ENCODE measurements around the gene L1CAM. TPM values are rescaled to one million over a fixed set of nuclear protein-coding genes. Genes with fewer than 3 reads are reported as not detected.

Gene L1CAM
- total and polyA plus RNA-seq, 2 donors (not counting 1 experiment from before 2014, with no cell fraction given) = 9.4 to 19.9 TPM

DNA sequence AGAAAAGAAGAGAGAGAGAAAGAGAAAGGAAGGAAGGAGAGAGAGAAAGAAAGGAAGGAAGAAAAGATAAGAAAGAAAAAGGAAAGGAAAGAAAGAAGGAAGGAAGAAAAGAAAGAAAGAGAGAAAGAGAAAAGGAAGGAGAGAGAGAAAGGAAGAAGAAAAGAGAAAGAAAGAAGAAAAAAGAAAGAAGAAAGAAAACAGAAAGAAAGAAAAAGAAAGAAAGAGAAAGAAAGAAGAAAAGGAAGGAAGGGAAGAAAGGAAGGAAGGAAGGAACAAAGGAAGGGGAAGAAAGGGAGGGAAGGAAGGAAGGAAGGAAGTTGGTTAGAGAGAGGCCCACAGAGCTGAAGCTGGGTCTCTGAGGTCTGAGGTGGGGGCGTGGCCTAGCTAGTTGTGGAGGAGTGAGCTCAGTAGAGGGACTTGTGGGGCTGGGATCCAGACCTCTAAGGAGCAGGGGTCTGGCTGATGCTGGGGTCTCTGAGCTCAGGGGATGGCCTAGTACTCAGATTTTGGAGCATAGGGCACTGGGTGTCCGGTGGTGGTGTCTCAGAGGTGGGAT is 28.5 kb downstream of the L1CAM start:
- no peak for DNase-seq
- Mint-ChIP-seq H3K4me1 (no peaks in the 10 kb centered on the region), H3K27me3 (peaks cover 3% of the 10 kb centered on the region), H3K9me3 (ENCODE audit: insufficient read depth) (no peaks in the 10 kb centered on the region), H3K4me3 (no peak overlapping the region), H3K27ac (no peak overlapping the region)
- no CpG with 5 or more reads among the region's 2 CpGs for WGBS (ENCODE audit: insufficient coverage)
- ChIA-PET CTCF (no interaction called here), POLR2A (no interaction called here)
- H3K27me3 ChIP-seq (replicated peaks in 1 of 4; ENCODE audit: control extremely low read depth in 1 of 4, control insufficient read depth in 3 of 4, insufficient read depth in 4 of 4, low read length in 3 of 4) = peaks cover 0 to 3% (median 0%) of the 10 kb centered on the region in 4 experiments
- no peak for ATAC-seq (ENCODE audit: low read depth)
- no peak overlapping the region for H3K27ac ChIP-seq (ENCODE audit: low read length in 2 of 2)
- intact Hi-C loops (cut with micrococcal nuclease) = no loop called here
- no peaks in the 10 kb centered on the region for H3K9me3 ChIP-seq (ENCODE audit: control extremely low read depth in 1 of 3, control insufficient read depth in 2 of 3, insufficient read depth in 1 of 3, low read length in 2 of 3)
- H2AFZ ChIP-seq (ENCODE audit: insufficient read depth, low read depth, low read length, poor library complexity, severe bottlenecking) = no peak overlapping the region
- no peaks in the 10 kb centered on the region for H3K79me2 ChIP-seq (ENCODE audit: control insufficient read depth, insufficient read depth, low read length)
- H3K4me2 ChIP-seq (replicated peaks; ENCODE audit: low read depth, low read length, poor library complexity, severe bottlenecking) = no peak overlapping the region
- H3K4me1 ChIP-seq (ENCODE audit: control insufficient read depth in 2 of 2, insufficient read depth in 2 of 2, low read length in 2 of 2) = no peaks in the 10 kb centered on the region
- no peaks in the 10 kb centered on the region for H3K36me3 ChIP-seq (replicated peaks in 1 of 2; ENCODE audit: control extremely low read depth in 1 of 2, control insufficient read depth in 1 of 2, extremely low read depth in 1 of 2, insufficient read depth in 2 of 2, low read length in 1 of 2)
- H3K9ac ChIP-seq (ENCODE audit: low read length) = no peak overlapping the region
- H4K20me1 ChIP-seq (ENCODE audit: control insufficient read depth, insufficient read depth, low read length, poor library complexity, severe bottlenecking) = no peaks in the 10 kb centered on the region
- H3K4me3 ChIP-seq (ENCODE audit: control extremely low read depth in 1 of 5, extremely low read depth in 1 of 5, insufficient read depth in 1 of 5, low read depth in 2 of 5, low read length in 4 of 5) = no peak overlapping the region
- no peak for TF ChIP-seq EZH2 (IDR thresholded peaks at IDR 0.05; ENCODE audit: borderline replicate concordance, insufficient read depth, low read depth, low read length, poor library complexity, severe bottlenecking)
- TF ChIP-seq, protein P1, sequence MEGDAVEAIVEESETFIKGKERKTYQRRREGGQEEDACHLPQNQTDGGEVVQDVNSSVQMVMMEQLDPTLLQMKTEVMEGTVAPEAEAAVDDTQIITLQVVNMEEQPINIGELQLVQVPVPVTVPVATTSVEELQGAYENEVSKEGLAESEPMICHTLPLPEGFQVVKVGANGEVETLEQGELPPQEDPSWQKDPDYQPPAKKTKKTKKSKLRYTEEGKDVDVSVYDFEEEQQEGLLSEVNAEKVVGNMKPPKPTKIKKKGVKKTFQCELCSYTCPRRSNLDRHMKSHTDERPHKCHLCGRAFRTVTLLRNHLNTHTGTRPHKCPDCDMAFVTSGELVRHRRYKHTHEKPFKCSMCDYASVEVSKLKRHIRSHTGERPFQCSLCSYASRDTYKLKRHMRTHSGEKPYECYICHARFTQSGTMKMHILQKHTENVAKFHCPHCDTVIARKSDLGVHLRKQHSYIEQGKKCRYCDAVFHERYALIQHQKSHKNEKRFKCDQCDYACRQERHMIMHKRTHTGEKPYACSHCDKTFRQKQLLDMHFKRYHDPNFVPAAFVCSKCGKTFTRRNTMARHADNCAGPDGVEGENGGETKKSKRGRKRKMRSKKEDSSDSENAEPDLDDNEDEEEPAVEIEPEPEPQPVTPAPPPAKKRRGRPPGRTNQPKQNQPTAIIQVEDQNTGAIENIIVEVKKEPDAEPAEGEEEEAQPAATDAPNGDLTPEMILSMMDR (IDR thresholded peaks at IDR 0.05) = peak; percentile 26

GRCh38 chrX:153854702-153855101 is 31.3 kb downstream of the L1CAM start:
- Histone ChIP-seq H3K4me3 (ENCODE audit: control extremely low read depth in 1 of 5, extremely low read depth in 1 of 5, insufficient read depth in 1 of 5, low read depth in 2 of 5, low read length in 4 of 5) (no peak overlapping the region), H3K79me2 (ENCODE audit: control insufficient read depth, insufficient read depth, low read length) (no peaks in the 10 kb centered on the region), H3K4me1 (ENCODE audit: control insufficient read depth in 2 of 2, insufficient read depth in 2 of 2, low read length in 2 of 2) (no peaks in the 10 kb centered on the region), H3K36me3 (replicated peaks in 1 of 2; ENCODE audit: control extremely low read depth in 1 of 2, control insufficient read depth in 1 of 2, extremely low read depth in 1 of 2, insufficient read depth in 2 of 2, low read length in 1 of 2) (no peaks in the 10 kb centered on the region), H3K4me2 (replicated peaks; ENCODE audit: low read depth, low read length, poor library complexity, severe bottlenecking) (no peak overlapping the region), H3K27me3 (replicated peaks in 1 of 4; ENCODE audit: control extremely low read depth in 1 of 4, control insufficient read depth in 3 of 4, insufficient read depth in 4 of 4, low read length in 3 of 4) (peaks cover 0 to 3% (median under 1%) of the 10 kb centered on the region in 4 experiments), H2AFZ (ENCODE audit: insufficient read depth, low read depth, low read length, poor library complexity, severe bottlenecking) (no peak overlapping the region), H3K9me3 (ENCODE audit: control extremely low read depth in 1 of 3, control insufficient read depth in 2 of 3, insufficient read depth in 1 of 3, low read length in 2 of 3) (no peaks in the 10 kb centered on the region), H3K9ac (ENCODE audit: low read length) (no peak overlapping the region), H3K27ac (ENCODE audit: low read length in 2 of 2) (no peak overlapping the region), H4K20me1 (ENCODE audit: control insufficient read depth, insufficient read depth, low read length, poor library complexity, severe bottlenecking) (no peaks in the 10 kb centered on the region)
- no peak for TF ChIP-seq EZH2 (IDR thresholded peaks at IDR 0.05; ENCODE audit: borderline replicate concordance, insufficient read depth, low read depth, low read length, poor library complexity, severe bottlenecking)
- TF ChIP-seq, protein P1 (IDR thresholded peaks at IDR 0.05) = no peak
- intact Hi-C loops (cut with micrococcal nuclease) = no loop called here
- no peak for ATAC-seq (ENCODE audit: low read depth)
- Mint-ChIP-seq H3K4me1 (no peaks in the 10 kb centered on the region), H3K27me3 (peaks cover 9% of the 10 kb centered on the region), H3K9me3 (ENCODE audit: insufficient read depth) (no peaks in the 10 kb centered on the region), H3K4me3 (no peak overlapping the region), H3K27ac (no peak overlapping the region)
- CTCF ChIA-PET = no interaction called here
- POLR2A ChIA-PET = no interaction called here
- 85% methylated on average over 8 of the region's 9 CpGs for WGBS (ENCODE audit: insufficient coverage)
- DNase-seq = no peak
